Ishikawa (cell line): ENCODE data around the gene ACTN2.

Experiments used
- CEBPB ChIP-seq: IDR thresholded peaks from 2 replicates; pipeline ENCODE4 v1.6.1; 2012
- CREB1 ChIP-seq: IDR thresholded peaks from 2 replicates; pipeline ENCODE4 v1.6.1; 2012; ENCODE audit warnings: low read depth
- MAX ChIP-seq: IDR thresholded peaks from 2 replicates; pipeline ENCODE4 v1.6.1; 2012
- YY1 ChIP-seq: IDR thresholded peaks from 2 replicates; pipeline ENCODE4 v1.6.1; 2012; ENCODE audit warnings: low read depth

- TF ChIP-seq CREB1 (no peak), YY1 (no peak), MAX (no peak), CEBPB (no peak)
Observed at GRCh38 chr1:236692742-236693141, 6.4 kb downstream of the ACTN2 start.
